CD4-positive, alpha-beta T cell treated with Interferon gamma for 1 hour (primary cell): ENCODE data around the gene WLS.
"Not testable (repeated sequence)": the region's sequence is repeated elsewhere in the genome, so short reads cannot be mapped to it uniquely, and the experiment has no call there.

Experiments
- DNase-seq: peaks from one replicate; pipeline ENCODE4 v3.0.0-alpha.2; 2020

The WLS gene

DNA sequence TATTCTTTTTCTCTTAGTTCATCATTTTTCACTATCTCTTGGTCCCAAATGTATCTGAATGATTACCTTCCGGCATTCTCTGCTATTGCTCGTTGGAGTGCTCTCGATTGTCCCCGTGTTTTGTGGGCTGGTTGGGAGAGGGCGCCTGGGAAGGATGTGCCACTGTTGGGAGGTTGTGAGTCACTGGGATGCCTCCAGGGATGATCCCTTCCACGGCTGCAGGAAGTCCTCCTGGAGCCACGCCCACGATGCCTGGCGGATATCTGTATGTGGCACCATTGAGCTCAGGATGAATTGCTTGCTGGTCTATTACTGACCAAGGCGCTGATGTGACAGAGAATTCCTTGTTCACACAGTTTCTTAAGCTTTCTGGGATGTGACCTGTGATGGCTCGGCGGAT lies 70.7 kb downstream of the WLS start:
- DNase-seq = not testable (repeated sequence)

DNA sequence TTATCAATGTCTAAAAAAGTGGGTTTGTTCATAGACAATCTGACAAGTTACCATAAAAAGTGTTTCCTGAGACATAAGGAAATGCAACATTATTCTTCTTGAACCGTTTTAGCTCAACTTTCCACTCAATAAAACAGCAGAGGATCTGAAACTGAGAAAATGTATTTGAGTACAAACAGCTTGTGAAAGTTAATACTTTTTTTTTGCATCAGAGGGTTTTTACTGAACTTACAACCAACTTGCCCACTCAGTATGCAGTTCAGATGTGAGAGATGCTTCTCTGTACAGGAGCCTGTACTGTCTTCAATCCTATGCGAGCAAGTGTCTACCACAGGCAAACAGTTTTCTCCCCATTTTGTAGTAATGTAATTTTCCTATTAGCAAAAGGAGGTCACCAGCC lies 71.4 kb downstream of the WLS start:
- not testable (repeated sequence) for DNase-seq

DNA sequence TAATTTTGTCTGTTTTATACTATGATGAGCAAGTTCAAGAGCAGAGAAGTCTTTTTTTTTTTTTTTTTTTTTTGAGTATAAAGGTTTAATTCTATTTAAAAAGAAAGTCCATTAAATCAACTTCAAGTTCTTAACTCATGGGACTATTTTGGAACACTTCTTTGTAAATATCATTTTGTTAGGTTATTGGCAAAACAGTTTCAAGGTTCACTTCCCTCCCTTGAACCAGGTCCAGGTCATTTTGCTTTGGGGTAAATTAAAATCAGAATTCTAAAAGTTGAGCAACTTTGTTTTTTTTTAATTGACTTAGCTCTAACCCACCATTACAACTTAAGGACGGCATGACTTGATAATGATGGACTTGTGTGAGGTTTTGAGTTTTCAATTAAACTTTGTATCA lies 72.3 kb downstream of the WLS start:
- DNase-seq = no peak

DNA sequence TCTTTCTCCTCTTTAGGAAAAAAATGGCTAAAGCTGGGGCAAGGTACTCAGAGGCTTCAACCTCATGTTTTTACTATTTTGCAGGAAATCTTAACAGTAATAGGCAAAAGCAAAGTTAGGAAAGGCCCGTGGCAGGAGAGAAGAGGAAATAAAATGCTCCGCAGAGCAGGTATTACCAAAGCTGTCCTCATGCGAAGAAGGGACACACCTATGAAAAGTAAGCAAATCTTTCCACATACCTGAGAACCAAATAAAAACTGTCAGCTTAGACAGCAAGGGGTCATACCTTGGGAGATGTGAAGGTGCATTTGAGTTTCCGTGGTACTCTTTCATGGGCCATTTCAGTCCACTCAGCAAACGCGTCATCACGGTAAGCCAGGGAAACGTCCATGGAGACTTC lies 73.5 kb downstream of the WLS start:
- DNase-seq = no peak

DNA sequence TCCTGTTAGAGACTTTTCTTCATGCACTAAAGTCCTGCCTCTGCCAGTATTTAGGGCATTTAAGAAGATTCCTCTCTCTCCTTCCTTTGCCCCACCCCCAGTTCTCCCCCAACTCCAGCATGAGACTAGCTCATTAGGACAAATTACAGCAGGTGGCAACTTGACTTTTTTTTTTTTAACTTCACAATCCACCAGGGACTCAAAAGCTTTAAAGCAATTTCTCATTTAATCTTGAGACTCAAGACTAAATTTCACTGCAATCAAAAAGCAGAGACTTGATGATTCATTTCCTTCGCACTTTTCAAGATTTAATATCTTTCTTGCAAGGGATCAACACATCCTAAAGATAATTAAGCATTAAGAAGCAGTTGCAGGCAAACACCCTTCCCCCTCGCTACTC lies 74.9 kb downstream of the WLS start:
- DNase-seq = no peak

DNA sequence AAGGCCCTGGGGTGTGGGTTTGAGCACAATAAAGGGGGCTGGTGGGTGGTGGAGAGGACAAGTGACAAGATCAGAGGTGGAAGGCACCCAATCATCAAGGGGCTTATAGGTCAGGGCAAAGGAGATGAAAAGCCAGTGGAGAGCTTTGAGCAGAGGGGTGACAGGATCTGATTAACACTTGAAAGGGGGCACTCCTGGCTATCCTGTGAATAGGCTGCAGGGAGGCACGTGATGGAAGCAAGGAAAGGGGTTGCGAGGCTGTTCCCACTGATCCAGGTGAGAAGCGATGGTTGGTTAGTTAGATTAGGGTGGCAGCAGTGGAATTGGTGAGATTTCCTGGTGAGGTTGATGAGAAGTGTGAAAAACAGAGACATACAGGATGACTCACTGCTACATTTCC lies 80.6 kb downstream of the WLS start:
- DNase-seq = no peak

DNA sequence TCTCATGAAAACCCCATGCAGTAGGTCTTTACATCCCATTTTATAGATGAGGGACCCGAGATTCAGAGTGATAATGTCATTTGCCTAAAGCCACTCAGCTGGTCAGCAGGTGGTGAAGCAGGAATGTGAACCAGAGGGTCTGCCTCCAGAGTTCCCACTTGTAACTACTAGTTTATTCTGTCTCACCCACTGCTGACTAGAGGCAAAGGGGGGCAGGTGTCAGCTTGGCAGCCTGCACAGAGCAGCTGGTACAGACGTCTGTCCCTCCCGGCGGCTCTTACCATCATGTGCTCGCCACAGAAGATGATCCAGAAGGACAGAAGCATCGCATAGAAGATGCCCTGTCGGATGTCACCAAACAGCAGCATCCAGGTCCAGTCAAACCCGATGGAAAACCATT lies 82.4 kb downstream of the WLS start:
- no peak for DNase-seq

DNA sequence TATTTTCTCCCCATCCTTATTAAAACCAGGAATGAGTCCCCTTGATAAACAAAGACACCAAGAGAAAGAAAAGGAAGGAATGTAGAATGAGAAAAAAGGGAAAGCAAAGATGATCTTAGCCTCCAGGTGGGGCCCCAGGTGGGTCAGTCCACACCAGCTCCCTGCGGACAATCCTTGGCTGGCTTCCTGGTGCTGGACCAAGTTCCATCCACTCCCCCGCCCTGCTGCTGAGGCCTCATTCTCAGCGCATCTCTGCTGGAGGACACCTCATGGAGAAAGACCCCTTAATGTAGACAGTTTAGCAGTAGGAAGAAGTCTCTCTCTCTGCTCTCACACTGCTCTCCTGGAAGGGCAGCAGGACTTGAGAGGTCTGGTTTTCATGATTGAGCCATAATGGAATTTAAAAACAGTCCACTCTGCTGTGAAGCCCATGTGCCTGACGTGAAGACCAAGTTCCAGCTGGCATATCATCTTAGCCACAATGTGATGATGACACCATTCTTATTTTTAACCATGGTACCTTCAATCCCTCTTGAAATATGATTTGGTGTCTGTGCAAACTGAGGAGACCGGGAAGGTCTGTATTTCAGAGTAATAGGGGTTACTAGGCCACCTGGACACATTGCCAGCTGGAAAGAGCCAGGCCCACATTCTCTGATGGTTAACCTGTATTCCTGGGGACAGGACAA lies 83.1 kb downstream of the WLS start:
- no peak for DNase-seq

DNA sequence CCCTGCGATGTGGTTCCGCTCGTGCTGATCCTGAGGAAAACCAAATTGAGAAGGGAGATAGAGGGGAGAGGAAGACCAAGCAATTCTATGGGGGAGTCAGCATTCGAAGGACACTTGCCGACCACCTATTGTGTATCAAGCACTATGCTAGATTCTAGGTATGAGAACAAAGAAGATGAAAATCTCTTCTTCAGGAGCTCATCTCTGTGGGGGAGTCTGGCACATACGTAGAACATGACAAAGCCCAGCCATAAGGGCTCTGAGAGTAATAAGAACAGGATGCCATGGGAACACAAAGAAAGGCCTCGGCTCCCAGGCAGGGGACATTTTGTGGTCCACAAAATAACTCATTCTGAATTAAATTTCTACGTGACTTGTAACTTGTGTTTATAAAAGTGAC lies 83.7 kb downstream of the WLS start:
- DNase-seq = no peak

DNA sequence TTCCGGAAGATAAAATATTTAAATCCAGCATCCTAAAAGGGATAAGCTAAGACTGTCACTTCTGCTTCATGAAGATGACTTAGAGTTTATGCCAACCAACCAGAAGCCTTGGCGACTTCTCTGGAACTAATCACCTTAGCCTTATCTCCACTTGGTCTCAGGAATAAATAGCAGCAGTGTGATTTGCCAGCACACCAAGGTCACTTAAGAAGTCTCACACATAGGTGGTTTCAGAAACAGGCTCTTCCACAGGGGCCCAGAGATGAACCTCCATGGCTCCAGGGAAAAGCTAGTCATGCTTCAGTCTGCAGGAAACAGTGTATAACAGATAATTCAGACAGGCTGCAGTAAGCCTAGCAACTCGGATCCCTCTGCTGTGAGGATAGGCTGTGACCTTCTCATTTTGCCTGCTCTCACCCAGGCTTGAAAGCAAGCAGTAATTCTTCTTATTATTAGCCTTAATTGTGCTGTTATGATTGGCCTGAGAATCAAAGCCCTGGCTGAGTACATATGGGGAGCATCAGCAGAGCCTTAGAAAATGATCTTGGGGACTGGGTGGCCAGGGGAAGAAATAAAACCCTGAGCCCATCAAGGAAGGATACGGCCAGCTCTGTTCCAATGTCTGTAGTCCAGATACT lies 84.7 kb downstream of the WLS start:
- DNase-seq = no peak

DNA sequence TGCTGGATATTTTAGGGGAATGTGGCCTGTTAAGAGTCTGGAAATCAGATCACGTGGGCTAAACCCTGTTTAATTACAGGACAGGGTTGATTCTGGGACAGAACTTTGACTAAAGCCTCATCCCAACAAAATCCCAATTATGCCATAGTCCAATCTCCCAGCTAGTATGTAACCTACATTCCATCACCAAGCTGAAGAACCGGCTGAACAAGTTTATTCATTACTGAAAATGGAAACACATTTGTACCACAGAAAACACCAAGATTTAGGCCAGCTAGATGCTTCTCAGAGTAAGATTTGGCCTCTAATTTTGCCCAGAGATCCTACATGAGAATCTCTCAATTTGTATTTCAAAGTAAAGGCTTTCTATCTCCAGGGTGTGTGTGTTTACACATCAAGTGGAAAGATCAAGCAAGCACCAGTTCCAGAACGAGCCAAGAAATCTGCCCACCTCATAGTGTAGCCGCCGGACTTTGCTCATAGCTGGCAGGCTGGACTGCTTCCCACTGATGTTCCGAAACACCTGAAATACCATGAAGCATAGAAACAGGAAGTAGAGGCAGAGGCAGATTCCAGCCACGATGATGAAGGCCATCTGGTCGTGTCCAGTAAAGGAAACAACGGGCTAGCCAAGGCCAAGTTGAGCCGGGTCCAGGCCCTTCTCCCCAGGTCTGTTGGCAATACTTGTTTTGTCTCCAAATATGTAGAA lies 86.8 kb downstream of the WLS start:
- no peak for DNase-seq

DNA sequence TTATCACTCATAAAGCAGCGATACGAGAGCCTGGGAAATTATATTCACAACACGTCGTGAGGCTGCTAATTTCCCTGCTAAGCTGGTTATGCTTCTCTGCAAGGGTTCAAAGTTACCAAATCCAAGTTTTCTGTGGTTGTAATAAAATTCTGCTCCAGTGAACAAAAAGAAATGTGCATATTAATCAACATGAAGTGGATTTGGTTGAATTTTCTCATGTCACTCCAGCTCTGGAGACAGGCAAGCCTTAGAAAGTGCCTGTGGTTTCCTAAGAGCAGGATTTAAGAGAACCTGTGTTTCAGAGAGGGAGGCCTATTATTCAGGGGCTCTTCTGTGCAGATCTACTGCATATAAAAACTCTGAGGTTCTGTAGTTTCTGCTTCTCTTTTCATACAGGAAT lies 87.5 kb downstream of the WLS start:
- DNase-seq = no peak

DNA sequence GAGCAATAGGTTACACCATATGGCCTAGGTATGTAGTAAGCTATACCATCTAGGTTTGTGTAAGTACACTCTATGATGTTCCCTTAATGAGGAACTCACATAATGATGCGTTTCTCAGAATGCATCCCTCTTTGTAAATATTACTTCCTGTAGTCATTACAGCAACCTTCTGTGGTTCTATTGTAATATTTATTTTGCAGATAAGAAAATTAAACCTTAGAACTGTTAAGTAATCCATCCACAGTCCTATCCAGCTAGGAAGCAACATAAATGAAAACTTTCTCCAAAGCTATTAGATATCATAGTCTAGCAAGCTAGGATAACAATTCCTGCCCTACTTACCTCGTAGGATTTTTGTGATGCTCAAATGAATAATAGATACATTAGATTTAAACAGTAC lies 88.7 kb downstream of the WLS start:
- DNase-seq = no peak

DNA sequence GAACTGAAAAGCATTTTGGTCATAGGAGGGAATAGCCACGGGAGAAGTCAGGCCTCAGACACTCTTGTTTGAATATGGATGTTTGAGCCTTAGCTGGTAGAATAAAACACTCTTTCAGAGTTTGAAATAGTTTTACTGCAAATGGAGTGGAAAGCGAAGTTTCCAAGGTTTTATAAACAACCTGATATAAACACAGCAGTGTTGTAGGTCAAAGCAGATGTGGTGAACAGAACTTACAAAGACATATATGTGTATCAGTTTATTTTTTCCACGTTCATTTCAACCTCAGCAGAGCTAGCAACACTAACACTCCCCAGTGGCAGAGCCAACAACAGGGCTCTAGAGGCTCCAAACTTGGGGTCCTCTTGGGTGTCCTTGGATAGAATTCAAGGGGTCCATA lies 89.9 kb downstream of the WLS start:
- no peak for DNase-seq

DNA sequence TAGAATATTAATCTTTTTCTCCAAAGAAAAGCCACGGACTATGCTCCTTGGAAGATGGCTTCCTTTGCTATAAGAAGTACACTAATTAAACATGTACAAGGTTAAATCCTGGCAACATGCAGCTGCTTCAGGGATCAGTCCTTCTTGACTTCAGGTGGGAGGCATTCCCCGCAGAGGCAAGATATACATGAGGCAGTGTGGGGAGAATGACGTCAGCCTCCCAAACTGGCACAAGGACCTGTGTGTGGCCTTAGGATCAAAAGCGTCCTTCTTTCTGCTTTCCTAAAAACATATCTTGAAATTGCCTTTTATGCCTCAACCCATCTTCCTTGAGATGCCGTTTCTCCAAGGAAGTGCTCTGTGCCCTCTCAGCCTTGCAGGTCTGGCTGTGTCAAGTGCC lies 90.3 kb downstream of the WLS start:
- DNase-seq = no peak

DNA sequence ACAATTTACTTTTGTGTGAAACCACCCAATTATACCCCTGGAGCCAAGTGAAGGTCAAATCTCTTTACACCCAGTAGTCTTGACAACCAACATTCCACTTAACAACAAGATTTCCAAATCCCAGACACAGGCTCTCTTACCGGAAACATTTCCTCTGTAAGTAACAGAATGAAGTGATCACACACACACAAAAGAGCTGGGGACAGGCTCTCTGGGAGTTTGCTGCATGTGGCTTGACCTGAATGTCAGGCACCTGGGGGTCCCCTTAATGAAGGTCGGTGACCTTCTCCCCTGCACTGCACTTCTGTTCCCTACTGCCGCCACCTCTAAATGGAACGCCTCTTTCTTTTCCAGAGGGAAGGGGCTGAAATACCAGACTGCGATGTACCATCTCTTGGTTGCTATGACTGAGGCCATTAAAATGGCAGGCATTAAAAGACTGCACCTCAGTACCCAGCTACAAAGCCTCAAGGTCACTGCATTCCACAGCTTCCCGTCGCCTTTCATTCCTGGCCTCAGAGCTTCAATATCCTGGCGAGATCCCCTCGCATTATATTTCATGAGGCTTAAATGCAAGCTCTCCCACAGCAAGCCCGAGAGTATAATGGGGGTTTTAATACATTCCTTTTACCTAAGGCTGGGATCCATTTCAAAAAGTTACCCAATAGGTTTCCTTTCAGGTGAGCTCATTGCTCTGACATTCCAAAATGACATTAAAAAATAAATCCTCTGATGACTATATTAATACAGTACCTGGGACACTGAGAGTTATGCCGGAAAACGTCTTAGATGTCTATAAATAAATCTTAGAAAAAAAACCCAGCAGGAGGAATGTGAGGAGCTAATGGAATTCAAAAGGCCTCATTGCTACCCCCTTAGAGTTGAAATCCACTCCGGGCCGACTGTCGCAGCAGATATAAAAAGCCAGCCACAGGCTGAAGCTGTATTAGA lies 91.0 kb downstream of the WLS start:
- DNase-seq = no peak

DNA sequence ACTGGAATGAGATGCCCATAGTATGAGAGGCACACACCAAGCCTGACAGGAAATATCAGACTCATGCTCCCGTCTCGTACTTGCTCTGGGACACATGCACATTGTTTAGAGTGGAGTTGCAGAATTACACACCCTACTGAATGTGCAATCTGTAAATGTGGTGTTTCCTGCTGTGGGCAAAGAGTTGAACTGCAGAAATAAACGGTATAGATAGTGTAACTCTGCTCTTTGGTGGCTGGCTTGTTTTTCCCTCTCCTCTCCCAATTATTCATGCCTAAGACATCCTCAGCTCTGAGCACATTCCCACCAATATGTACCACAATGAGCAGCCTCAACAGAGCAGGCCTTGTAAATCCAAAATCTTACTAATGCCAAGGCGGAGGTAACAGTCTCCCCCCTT lies 91.8 kb downstream of the WLS start:
- no peak for DNase-seq

DNA sequence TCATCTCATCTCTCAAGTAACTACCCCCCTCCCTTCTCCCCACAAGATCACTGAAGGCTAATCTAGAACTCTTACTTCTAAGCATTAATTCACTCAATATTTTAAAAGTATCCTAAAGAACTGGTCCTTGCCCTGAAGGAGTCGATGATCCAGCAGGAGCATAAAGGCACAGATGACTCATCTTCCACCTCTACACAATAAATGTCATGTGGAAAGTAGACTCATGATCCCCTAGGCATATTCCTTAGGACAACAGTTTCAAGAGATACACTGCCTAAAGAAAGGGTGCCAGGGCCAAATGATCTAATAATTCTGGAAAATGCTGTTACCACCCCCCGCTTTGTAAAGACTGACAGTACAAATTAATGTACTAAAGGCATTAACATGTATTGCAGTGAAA lies 96.1 kb downstream of the WLS start:
- DNase-seq = no peak

DNA sequence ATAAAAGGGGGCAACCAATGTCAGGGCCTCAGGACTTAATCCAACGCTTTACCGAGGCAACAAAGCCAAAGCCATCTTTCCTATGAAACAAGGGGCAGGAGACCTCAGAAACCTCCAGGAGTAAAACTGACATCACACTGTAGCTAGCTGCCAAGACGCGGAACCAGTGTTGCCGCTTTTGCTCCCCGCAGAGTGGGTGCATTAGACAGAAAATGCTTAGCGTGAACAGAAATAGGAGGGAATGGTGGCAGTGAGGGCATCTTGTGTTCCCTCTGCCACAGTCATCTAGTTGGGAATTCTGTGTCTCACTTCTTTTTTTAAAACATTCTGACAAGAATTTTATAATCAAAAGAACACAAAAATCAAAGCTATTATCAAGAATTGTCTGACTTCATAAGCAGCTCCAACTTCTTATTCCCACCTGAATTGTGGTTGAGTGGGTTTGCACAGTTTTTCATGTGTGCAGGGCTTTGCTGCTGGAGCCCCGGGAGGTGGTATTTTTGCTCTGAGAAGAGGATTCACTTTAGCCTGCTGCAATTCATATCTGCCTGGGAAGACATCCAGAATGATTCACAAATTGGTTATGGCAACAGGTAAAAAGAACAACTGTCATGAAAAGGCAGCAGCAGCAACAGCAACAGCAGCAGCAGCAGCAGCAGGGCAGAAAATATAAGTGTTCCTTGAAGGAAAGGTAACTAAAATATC lies 99.7 kb downstream of the WLS start:
- DNase-seq = no peak

DNA sequence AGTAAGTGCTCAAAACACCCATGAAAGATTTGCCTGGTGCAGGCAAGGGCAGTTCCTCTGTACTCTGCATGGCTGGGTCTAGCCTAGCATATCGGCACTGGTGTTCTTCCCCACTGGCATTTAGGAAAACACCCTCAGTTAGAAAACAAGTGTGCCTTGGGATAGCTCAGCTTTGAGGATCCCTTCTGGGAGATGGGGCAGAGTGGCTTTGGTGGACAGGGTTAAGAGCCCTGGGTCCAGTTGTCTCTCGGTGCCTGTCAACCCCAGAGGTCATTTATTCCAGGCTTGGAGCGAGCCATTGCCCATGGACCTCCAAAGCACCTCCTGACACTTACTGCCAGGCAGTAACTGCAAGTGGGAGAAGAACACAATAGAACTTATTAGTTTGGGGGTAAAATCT lies 101.1 kb downstream of the WLS start:
- DNase-seq = no peak

DNA sequence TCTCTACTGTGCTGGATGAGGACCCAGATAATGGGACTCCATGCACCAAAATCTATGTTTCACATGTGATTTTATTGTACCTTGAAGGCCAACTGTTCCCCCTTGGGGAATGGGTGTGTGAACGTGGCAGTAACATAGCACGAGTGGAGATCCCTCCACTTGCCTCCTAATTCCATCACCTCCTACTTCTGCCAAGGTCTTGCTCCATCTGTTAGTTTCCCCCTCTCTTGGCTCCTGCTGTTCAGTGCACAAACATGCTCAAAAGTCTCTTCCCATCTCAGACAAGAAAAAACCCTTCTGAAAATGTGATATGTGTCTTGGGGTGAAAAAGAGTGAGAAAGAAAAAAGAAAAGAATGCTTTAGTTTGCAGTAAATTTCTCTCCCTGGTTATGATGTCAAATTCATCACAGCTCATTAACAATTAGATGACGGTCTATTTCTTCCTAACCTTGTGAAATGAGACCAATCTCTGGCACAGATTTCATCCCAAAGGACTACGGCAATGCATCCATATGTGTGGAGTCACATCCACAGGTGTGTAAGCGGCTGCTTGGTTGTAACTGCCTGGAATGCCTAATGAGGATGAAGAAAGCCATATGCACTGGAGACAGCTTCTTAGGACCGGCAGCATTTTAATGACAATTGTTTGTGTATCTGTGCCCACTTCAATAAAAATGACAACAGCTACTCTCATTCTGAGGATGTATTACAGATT lies 102.6 kb downstream of the WLS start:
- DNase-seq = no peak

DNA sequence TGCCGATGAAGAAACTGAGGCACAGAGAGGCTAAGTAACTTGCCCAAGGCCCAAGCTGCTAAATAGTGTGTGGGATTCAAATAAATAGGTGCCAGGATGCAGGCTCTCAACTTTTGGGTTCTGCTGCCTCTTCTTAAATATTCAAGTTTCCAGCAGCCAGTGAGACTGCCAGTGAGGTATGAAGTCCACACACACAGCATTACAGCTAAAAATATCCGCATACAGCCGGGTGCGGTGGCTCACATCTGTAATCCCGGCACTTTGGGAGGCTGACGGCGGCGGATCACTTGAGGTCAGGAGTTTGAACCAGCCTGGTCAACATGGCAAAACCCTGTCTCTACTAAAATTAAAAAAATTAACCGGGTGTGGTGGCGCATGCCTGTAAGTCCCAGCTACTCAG lies 103.5 kb downstream of the WLS start:
- DNase-seq = no peak
